GM21576 (cell line): ENCODE data around the gene MYBPC1.
A peak's percentile ranks its signal among the peaks of the same experiment; 100 is the strongest.

ENCODE experiments used
- ATAC-seq: cut with Tn5 transposase; IDR thresholded peaks from one replicate; pipeline ENCODE4 v1.9.1; 2021; ENCODE audit warnings: mild to moderate bottlenecking, moderate library complexity; ENCODE audit not compliant: unreplicated experiment

Gene MYBPC1

DNA sequence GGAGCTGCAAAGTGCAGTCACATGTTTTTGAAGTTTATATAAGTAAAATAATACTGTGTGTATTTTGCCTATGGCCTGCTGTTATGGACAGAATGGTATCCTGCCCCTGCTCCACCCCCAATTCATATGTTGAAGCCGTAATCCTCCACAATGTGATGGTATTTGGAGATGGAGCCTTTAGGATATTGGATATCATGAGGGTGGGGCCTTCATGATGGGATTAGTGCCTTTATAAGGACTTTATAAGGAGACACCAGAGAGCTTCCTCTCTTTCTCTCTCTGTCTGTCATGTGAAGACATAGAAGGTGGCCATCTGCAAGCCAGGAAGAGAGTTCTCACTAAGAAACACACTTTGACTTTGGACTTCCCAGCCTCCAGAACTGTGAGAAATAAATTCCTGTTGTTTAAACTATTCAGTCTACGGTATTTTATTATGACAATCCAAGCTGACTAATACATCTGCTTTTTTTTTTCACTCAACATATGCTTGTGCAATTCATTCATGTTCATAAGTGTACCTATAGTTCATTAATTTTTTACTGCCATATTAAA, 99.6 kb downstream of the MYBPC1 start:
- no peak for ATAC-seq

DNA sequence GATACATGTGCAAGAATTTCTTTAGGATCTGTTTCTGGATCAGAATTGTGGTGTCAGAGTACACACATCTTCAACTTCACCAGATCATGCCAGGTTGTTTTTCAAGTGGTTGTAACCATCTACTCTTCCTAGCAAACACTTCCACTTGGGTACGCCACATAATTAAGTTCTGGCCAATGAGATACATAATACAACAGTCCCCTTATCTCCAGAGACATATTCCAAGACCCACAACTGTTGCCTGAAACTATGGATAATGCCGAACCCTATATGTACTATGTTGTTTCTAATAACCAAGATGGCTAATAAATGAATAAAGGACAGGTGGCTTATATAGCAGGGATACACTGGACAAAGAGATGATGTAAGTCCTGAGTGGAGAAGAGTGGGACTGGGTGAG, 100.2 kb downstream of the MYBPC1 start:
- ATAC-seq = no peak

DNA sequence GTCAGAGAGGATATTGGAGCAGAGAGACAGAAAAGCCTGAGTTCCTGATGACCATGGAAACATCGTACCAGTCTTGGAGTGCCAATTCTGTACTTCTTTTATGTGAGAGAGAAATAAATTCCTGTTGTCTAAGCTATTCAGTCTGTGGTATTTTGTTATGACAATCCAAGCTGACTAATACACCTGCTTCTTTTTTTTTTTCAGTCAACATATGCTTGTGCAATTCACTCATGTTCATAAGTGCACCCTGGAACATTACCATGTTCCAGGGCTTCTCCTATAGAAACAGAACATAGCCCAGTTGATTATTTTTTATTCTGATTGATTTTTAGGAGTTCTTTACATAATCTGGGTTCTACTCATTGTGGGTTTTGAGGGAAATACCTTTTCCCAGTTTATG, 100.9 kb downstream of the MYBPC1 start:
- ATAC-seq = no peak

DNA sequence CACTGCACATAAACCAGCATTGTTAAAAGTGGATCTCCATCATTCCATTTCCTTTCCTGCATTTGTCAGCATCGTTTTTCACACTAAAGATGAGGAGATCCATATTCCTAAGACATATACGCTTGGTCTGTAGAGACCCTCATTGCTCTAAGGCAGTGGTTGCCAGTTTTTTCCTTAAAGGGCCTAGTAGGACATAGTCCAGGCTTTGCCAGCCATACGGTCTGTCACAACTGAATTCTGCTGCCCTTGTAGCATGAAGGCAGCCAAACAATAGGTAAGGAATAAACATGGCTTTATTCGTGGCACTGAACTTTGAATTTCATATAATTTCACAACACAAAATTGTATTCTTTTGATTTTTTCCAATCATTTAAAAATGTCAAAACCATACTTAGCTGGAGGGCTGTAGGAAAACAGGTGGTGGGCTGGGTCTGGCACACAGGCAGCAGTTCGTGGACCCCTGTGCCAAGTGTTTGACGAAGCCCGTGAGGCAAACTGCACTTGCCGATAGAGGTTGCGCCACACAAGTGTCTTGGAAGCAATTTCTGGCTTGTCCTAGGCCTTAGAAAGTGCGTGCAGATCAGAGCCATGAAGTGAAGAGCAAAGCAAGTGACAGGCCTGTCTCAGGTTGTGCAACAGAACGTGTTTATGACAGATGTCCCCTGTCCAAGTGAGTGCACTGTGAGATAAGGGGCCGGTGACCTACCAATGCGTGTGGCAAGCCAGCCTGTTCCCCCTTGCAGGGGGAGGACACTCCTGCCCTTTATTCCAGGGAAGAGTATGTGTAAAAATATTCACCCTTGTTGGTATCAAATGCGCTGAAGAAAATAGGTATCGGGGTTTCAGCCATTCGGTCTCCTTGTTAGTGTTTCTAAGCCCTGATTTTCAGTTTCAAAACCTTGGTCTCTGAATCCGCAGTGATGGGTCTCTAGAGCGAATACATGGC, 101.8 kb downstream of the MYBPC1 start:
- no peak for ATAC-seq

DNA sequence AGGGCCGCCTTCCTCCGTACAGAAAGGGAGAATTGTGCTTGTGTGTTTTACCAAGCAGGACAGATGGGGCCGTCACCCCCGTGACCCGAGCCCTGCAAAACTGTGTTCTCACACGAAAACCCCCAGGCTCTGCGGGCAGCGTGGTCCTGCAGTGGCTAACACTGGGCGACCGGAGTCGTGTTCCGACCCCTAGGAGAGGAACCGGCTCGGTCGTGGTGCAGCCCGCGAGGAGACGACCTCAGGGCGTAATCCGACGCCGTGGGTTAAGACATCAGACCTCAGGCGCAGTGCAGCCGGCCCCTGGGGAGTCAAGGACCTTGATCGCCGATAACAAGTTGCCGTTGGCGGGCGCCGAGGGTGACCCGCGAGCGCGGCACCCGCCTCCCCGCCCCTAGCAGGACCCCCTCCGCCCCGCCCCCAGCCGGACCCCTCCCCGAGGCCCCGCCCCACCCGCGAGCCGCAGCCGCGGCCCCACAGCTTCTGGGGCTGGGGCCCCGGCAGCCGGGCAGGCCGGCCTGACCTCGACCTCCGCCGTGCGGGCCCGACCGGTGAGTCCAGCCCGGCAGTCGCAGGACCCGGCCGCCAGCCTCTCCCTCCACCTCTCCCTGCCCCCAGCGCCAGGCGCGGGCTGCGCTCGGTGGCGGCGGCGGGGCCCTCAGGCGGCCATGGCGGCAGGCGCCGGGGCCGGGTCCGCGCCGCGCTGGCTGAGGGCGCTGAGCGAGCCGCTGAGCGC, 102.6 kb downstream of the MYBPC1 start, which contains the start of gene CHPT1:
Gene CHPT1, plus strand, starts transcription at position 444 of the 733 bp plus-strand sequence. Its CDS starts 222 bp downstream, at position 666.
- ATAC-seq = peak; percentile 59

DNA sequence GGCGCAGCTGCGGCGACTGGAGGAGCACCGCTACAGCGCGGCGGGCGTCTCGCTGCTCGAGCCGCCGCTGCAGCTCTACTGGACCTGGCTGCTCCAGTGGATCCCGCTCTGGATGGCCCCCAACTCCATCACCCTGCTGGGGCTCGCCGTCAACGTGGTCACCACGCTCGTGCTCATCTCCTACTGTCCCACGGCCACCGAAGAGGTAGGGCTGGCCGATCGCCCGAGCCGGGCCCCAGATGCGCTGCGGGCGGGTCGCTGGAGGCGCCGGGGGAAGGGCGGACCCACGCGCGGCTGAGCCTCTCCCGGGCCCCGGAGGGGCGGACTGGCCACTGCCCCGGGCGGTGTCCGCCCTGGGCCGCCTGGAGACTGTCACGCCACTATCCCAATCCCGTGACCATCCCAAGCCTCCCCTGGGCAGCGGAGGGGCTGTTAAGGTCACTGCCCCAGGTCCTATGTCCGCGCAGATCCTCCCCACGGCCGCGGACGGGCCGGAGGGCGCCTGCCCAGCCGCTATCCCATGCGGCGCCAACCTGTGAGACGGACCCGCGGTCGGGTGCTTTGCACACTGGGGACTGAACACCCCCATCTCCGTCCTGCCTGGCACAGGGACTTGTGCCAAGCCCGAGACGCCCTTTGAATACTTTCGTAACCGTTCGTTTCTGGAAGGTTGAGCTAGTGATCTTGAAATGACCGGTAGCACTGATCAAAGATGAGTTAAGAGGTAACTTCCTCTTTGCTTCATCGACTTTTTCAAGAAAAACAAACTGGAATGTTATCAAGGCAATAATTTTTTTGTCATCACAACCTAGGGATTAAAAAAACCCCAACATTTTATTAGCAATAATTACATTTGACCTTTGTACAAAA, 103.4 kb downstream of the MYBPC1 start:
- ATAC-seq = peak; percentile 38

DNA sequence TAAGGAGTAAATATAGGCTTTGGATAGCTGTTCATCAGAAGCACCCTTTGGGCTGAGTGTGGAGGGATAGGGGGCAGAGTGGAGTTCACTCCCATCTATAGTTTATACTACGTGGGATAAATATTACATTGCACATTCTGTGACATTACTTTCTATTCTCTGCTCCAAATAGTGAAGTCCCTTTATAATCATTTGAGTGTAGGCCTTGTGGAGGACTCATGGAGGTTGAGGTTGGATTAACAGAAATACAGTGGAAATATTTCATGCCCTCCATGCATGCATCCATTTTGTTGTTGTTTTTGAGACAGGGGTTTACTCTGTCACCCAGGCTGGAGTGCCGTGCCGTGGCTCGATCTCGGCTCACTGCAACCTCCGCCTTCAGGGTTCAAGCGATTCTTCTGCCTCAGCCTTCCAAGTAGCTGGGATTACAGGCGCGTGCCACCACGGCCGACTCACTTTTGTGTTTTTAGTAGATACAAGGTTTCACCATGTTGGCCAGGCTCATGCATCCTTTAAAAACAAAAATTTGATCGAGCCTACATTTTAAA, 104.1 kb downstream of the MYBPC1 start:
- no peak for ATAC-seq

DNA sequence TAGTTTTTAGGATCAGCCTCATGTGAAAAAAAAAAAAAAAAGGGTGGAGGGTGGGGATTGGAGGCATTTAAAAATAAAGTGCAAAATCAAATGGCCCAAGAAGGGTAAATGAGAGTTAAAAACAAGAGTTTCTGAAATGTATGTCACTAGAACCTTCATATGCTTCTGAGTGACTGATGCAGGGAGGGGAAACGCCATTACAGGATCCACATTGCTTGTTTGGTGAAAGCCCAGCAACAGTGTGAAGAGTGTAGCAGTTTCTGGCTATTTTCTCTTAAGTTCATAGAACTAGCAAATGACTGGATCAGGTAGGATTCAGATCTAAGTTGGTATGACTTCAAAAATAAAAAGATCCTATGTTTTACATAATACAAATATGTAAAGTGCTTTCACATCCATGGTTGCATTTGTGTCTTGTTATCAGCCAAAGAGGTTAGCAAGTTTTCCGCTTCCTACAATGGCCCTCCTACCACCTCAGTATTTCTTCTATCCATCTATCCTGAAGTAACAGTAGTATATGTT, 105.6 kb downstream of the MYBPC1 start:
- no peak for ATAC-seq

DNA sequence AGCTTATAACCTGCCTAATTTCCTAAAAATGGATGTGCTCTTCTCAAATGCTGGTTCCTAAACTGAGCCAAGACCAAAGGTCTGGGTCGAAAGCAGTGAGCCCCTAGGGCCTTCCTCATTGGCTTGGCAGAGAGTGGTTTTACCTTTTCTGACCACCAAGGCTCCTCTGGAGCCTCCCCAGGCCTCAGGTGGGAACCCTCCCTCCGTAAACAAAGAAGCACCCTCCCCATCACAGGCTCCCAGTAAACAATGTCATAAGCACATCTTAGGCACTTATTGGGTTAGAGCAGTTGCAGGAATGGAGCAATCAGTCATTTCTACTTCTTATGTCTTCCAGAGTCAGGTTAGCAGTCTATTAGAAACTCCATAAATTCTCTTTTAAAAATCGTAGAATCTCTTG, 108.7 kb downstream of the MYBPC1 start:
- ATAC-seq = no peak

DNA sequence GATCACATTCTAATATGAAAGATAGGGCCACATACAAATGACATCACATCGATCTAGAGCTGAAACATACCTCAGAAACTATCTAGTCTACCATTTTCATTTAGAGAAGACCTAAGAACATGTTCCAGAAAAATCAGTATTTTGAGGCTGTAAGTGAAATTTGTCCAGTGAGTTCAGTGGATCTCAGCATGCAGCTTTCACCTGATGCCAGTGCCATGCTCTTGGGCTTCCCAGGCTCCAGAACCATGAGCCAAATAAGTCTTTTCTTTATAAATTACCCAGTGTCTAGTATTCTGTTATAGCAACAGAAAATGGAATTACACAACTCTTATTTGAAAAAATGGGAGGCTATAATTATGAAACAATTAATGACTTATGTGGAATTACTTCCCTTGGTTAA, 111.6 kb downstream of the MYBPC1 start:
- ATAC-seq = no peak

DNA sequence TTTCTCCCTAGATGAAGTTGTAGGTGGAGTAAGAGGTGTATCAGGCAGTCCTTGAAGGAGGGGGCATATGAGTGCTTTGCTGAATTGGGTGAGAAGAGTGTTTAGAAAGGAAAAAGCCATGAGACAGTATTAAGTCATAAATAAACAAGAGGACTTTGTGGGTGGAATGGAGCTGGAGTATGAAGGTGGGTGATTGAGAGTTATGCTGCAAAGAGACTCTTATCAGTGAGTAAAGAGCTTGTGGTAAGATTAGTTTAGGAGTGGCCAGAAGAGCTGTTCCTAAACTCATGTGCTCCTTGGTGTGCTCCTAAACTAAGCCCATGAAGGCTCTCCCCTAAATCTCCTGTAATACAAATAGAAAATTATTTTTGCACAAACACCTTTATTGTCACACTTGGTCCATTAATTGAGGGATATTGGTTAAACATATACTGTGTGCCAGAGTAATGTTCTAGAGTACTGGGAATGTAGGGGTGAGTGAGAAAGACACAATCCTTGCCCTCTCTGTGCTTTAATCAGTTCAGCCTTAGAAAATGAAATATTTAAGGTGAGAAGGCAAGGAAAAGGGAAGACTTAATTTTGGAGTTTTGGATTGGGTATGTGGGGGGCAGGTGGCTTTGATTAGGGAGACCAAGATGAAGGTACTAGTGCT, 112.5 kb downstream of the MYBPC1 start:
- ATAC-seq = no peak

DNA sequence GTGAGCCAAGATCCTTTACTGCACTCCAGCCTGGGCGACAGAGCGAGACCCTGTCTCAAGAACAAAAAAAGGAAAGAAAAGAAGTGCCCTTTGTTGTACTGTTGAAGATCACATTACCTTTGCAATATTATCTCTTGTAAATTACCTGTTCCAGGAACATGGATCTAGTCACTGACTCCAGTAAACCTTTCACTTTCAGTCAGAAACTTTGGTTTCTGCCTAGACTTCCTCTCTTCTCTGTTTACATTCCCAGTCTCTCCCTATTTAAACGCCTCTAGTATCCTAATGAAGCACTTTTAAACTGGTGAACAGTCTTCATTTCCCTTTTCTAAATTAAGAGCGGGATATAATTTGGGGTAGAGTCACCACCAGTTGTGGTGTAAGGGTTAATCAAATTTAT, 115.5 kb downstream of the MYBPC1 start:
- no peak for ATAC-seq

DNA sequence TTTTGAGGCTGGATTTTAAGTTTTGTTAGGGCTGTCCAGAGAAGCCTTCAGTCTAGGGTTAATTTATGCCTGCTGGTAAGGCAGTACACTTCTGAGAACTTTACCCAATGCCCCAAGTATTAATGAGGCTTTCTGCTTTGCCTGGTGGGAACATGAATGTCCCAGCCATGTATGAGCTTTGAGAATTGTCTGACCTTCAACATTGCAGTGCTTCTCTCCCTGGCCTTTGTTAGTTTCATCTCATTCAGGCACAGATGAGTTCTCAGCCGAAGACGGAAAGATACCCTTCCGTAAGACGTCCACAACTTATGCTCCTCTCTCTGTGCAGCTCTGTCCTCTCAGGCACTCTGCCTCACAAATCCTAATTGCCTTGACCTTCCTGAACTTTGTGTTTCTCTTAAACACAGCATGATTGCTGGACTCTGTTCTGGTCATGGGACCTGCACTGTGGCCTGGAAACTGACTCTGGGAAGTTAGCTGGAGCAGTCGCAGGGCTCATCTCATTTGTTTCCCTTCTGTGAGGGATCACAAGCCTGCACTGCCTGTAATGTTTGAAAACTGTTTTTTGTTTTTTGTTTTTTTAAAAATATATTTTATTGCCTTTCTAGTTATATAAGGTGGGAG, 118.4 kb downstream of the MYBPC1 start:
- ATAC-seq = no peak

DNA sequence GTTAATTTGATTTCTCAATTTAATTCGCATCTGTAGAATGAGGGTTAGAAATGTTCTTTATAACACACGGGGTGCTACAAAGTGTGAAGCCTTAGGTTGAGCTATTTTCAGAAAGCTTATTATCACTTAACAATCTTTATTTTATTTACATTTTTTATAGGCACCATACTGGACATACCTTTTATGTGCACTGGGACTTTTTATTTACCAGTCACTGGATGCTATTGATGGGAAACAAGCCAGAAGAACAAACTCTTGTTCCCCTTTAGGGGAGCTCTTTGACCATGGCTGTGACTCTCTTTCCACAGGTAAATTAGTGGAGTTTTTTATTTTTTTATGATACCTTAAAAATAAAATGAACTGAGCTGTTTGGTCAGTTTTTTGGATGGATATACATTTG, 119.2 kb downstream of the MYBPC1 start:
- no peak for ATAC-seq

DNA sequence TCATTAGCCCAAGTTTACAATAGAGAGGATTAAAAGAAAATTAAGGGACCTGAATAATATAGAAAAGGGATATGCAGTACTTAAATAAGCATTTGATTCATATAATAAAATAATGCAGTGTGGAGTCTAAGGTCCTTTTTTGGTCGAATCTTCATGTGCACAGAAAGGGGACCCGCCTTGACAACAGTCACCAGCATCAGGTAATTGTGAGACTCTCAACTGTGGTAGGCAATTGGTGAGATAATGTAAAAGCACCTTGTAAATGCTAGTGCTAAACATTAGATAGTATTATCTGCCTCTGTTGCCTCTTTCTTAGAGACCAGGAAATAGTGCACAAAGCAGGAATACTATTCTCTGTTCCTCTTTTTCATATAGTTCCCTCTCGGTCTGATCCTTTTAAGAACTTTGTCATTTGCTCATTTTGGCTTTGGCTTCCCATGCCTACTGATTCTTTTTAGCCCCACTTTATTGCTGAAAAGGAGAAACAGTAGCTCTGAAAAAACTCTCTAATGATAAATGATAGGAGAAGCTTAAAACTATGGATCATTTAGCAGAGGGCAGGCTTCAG, 120.2 kb downstream of the MYBPC1 start:
- ATAC-seq = no peak

DNA sequence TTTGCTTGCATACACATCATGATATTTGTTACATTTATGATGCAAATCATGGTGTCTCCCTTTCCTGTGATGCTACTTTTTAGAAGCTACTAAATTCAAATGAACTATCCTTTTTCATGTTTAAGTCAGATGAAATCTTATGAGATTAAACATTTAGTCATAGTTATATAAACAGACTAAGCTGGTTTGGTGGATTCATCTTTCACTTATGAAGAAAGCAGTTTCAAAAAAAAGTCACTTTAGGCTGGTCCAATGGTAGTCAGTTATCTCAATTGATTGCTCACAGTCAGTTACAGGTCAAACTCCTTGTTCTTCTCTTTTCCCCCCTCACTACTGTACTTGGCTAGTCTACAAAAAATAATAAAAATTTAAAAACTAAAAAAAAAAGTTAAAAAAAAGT, 124.8 kb downstream of the MYBPC1 start:
- ATAC-seq = no peak

DNA sequence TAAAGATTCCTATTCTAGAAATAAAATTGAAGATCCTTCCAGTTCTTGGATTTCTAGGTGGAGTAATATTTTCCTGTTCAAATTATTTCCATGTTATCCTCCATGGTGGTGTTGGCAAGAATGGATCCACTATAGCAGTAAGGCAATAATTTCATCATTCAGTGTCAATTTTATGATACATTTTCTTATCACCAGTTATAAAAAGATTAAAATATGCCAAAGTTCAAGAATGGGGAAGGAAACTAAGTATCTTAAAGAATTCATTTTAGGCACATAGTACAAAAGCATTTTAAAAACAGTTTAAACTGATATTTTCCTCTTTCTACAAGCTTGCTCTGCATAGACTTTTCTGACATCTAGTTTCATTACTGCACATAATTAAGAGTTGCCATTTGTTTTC, 125.3 kb downstream of the MYBPC1 start:
- no peak for ATAC-seq

DNA sequence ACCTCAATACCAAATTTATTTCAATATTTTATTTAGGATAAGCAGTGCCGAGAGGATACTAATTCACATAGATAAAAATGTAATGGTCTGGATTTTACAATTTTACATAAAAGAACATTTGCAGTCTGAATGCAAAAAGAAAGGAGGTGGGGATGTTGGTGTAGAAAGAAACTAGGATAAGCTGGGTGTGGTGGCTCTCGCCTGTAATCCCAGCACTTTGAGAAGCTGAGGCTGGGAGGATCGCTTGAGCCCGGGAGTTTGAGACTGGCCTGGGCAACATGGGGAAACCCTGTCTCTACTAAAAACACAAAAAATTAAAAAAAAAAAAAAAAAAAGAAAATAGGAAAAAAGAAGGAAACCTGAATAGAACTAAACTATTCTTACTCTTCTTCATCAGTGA, 127.6 kb downstream of the MYBPC1 start:
- no peak for ATAC-seq

DNA sequence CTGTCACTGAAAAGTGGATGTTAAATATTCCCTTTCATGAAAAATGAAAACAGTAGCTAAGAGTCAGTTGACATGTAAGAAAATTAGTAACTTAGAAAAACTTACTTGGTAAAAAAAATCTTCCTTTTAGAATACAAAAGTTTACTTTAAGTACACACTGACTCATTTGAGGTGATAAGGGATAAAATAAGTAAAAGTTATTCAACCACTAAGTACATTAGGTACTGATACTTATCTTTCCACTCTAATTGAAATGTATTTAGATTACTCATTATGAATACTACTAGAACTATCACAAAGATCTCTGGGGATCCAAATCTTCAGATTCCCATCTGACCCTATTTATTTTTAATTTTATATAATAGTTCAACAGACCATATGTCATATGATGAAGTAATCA, 132.3 kb downstream of the MYBPC1 start:
- ATAC-seq = no peak
